Testis (tissue), 3 donors: ENCODE measurements around the gene MLH1. TPM values are rescaled to one million over a fixed set of nuclear protein-coding genes. Genes with fewer than 3 reads are reported as not detected.

ENCODE experiments used
- DNase-seq: peaks from one replicate; pipeline ENCODE4 v3.0.0-alpha.2; 2019
- H3K27ac ChIP-seq, 2 donors: fragments of 200-600 bp; sonication (generic); one replicate each; pipeline ENCODE4 v1.5.1; 2019
- H3K27me3 ChIP-seq: fragments of 200-600 bp; sonication (generic); one replicate; pipeline ENCODE4 v1.5.1; 2019
- H3K36me3 ChIP-seq: fragments of 200-600 bp; sonication (generic); one replicate; pipeline ENCODE4 v1.5.1; 2017; ENCODE audit warnings: low read depth; ENCODE audit errors: missing control alignments
- H3K4me1 ChIP-seq: fragments of 200-600 bp; sonication (generic); one replicate; pipeline ENCODE4 v1.5.1; 2019
- H3K4me3 ChIP-seq, 2 donors: fragments of 200-600 bp; sonication (generic); one replicate each; pipeline ENCODE4 v1.5.1; 2017 to 2019
- H3K9me3 ChIP-seq: fragments of 200-600 bp; sonication (generic); one replicate; pipeline ENCODE4 v1.5.1; 2017
- CTCF ChIP-seq, 3 experiments: fragments of 450-650 bp in 2 of 3; fragments of 200-600 bp in 1 of 3; sonication (generic) in 1 of 3; IDR thresholded peaks; one replicate each; pipeline ENCODE4 v1.5.1; 2016 to 2019; ENCODE audit warnings: antibody characterized with exemption in 3 of 3, mild to moderate bottlenecking in 2 of 3, moderate library complexity in 1 of 3
- POLR2A ChIP-seq: fragments of 450-650 bp; IDR thresholded peaks from one replicate; pipeline ENCODE4 v1.6.1; 2017; ENCODE audit warnings: antibody characterized with exemption, mild to moderate bottlenecking, moderate library complexity
- WGBS, 2 donors: methylation state at CpG; one replicate each; pipeline ENCODE4 v1.1.5; 2018; 5-methylcytosine and 5-hydroxymethylcytosine counted together
- intact Hi-C: fragments of 100-400 bp; cut with DNase I; formaldehyde crosslinking; loops from one replicate; pipeline ENCODE4 v1.15.1; 2023; ENCODE audit warnings: low total_unique reads
- polyA plus RNA-seq: library from polyadenylated mRNA; stranded (reverse); fragments of 350-450 nt; fragmentation: Illumina TruSeq; extraction: RNeasy Lipid Tissue Mini Kit (QIAGEN cat#74804); gene quantifications from one replicate; pipeline ENCODE4 v1.2.3, GENCODE V29; 2014; ENCODE audit warnings: low read depth, low replicate concordance; ENCODE audit not compliant: insufficient read depth
- total RNA-seq, 2 donors: library from RNA; depleted of rRNA; stranded (reverse); fragments of >200 nt; gene quantifications; one replicate each; pipeline ENCODE4 v1.2.3, GENCODE V29; 2016

The MLH1 gene
- total and polyA plus RNA-seq, 3 donors from 2014 or later: 57.1 to 90.2 (median 64.4) TPM

GRCh38 chr3:37015642-37016041 lies 22.3 kb downstream of the MLH1 start:
- H3K27me3 ChIP-seq: no peaks in the 10 kb centered on the region
- intact Hi-C loops: no loop called here
- 85 to 92% methylated on average over 5 of the region's 5 CpGs for WGBS, 2 donors

GRCh38 chr3:37016903-37017302 lies 23.6 kb downstream of the MLH1 start:
- TF ChIP-seq POLR2A: no peak
- no peak for TF ChIP-seq CTCF (IDR thresholded peaks at IDR 0.05)
- no peaks in the 10 kb centered on the region for H3K36me3 ChIP-seq
- 97 to 98% methylated on average over 8 of the region's 8 CpGs for WGBS, 2 donors
- H3K9me3 ChIP-seq: no peaks in the 10 kb centered on the region
- H3K27ac ChIP-seq: no peak overlapping the region
- H3K27me3 ChIP-seq: no peaks in the 10 kb centered on the region
- H3K4me1 ChIP-seq: no peaks in the 10 kb centered on the region
- DNase-seq: no peak
- no peak overlapping the region for H3K4me3 ChIP-seq
- intact Hi-C loops: no loop called here

More at GRCh38 chr3:37015642-37016041, 22.3 kb downstream of the MLH1 start:
- H3K4me1 ChIP-seq: no peaks in the 10 kb centered on the region
- no peak overlapping the region for H3K4me3 ChIP-seq
- H3K36me3 ChIP-seq: no peaks in the 10 kb centered on the region
- TF ChIP-seq CTCF (IDR thresholded peaks at IDR 0.05) (no peak), POLR2A (no peak)
- no peaks in the 10 kb centered on the region for H3K9me3 ChIP-seq
- no peak overlapping the region for H3K27ac ChIP-seq
- DNase-seq: no peak

- Histone ChIP-seq H3K36me3 (no peaks in the 10 kb centered on the region), H3K27me3 (no peaks in the 10 kb centered on the region), H3K27ac (no peak overlapping the region), H3K9me3 (no peaks in the 10 kb centered on the region), H3K4me3 (no peak overlapping the region), H3K4me1 (no peaks in the 10 kb centered on the region)
- TF ChIP-seq POLR2A (no peak), CTCF (IDR thresholded peaks at IDR 0.05) (no peak)
- intact Hi-C loops: no loop called here
- DNase-seq: no peak
- WGBS, 2 donors: 78 to 97% methylated on average over 3 of the region's 3 CpGs
Measured at GRCh38 chr3:37017683-37018082, 24.4 kb downstream of the MLH1 start.

GRCh38 chr3:37024092-37024491 lies 30.8 kb downstream of the MLH1 start:
- no peak overlapping the region for H3K4me3 ChIP-seq
- no peaks in the 10 kb centered on the region for H3K9me3 ChIP-seq
- DNase-seq: no peak
- intact Hi-C loops: no loop called here
- H3K27me3 ChIP-seq: no peaks in the 10 kb centered on the region
- 93 to 96% methylated on average over 2 of the region's 2 CpGs for WGBS, 2 donors
- H3K27ac ChIP-seq: no peak overlapping the region
- no peaks in the 10 kb centered on the region for H3K36me3 ChIP-seq
- peaks cover 11% of the 10 kb centered on the region for H3K4me1 ChIP-seq
- TF ChIP-seq CTCF (IDR thresholded peaks at IDR 0.05) (peak in 2 of 3 experiments; percentile 15 to 29), POLR2A (no peak)

- Histone ChIP-seq H3K4me1 (peaks cover 17% of the 10 kb centered on the region), H3K9me3 (no peaks in the 10 kb centered on the region), H3K36me3 (no peaks in the 10 kb centered on the region), H3K4me3 (no peak overlapping the region), H3K27me3 (no peaks in the 10 kb centered on the region), H3K27ac (no peak overlapping the region)
- no peak for DNase-seq
- intact Hi-C loops: no loop called here
- 95 to 98% methylated on average over 3 of the region's 3 CpGs for WGBS, 2 donors
- TF ChIP-seq POLR2A (no peak), CTCF (IDR thresholded peaks at IDR 0.05) (no peak)
Measured at GRCh38 chr3:37024820-37025405, 31.6 kb downstream of the MLH1 start.
